ENCODE measurements around the gene ARHGEF1.

- TF ChIP-seq CTCF (IDR thresholded peaks at IDR 0.05; ENCODE audit: low read depth, low read length) (no peak), EZH2phosphoT487 (IDR thresholded peaks at IDR 0.05; ENCODE audit: low read depth) (no peak)
Observed at GRCh38 chr19:41850381-41850780, 32.6 kb upstream of the ARHGEF1 start.

All from OCI-LY3 (cell line).